HUES64 (cell line): ENCODE results near the gene PUS10.
A peak's percentile ranks its signal among the peaks of the same experiment; 100 is the strongest.
"Not testable (repeated sequence)": the region's sequence is repeated elsewhere in the genome, so short reads cannot be mapped to it uniquely, and the experiment has no call there.

Experiments used
- H3K27ac ChIP-seq: 2 replicates; pipeline ENCODE4 v1.7.0; 2013; ENCODE audit warnings: low read depth, low read length, inconsistent platforms
- H3K27me3 ChIP-seq: 2 replicates; pipeline ENCODE4 v1.6.1; 2013; ENCODE audit warnings: mild to moderate bottlenecking, low read length; ENCODE audit not compliant: insufficient read depth
- H3K36me3 ChIP-seq: 2 replicates; pipeline ENCODE4 v1.6.1; 2013; ENCODE audit warnings: mild to moderate bottlenecking, low read length; ENCODE audit not compliant: insufficient read depth
- H3K4me1 ChIP-seq: 2 replicates; pipeline ENCODE4 v1.6.1; 2013; ENCODE audit warnings: mild to moderate bottlenecking, low read length, moderate library complexity; ENCODE audit not compliant: insufficient read depth
- H3K4me3 ChIP-seq: 2 replicates; pipeline ENCODE4 v1.5.1; 2013; ENCODE audit warnings: mild to moderate bottlenecking, low read length, moderate library complexity
- H3K9ac ChIP-seq: 2 replicates; pipeline ENCODE4 v1.6.1; 2013; ENCODE audit warnings: mild to moderate bottlenecking, low read depth, low read length
- H3K9me3 ChIP-seq: 2 replicates; pipeline ENCODE4 v1.6.1; 2013; ENCODE audit warnings: low read depth, low read length; ENCODE audit not compliant: insufficient read depth
- WGBS: fragments of 150-250, 120-280 bp; methylation state at CpG from one replicate; pipeline ENCODE4 v1.1.7; 2013; ENCODE audit warnings: missing lambda C conversion rate; 5-methylcytosine and 5-hydroxymethylcytosine counted together

PUS10 gene

GRCh38 chr2:61034592-61034991 is 16.5 kb upstream of the PUS10 start:
- H3K27me3 ChIP-seq, H3K27ac ChIP-seq, H3K9me3 ChIP-seq, H3K4me3 ChIP-seq, H3K9ac ChIP-seq, H3K4me1 ChIP-seq: not testable (repeated sequence)
- 96% methylated on average over 9 of the region's 9 CpGs for WGBS
- H3K36me3 ChIP-seq = peaks cover 43% of the 10 kb centered on the region

GRCh38 chr2:61029533-61029932 is 11.5 kb upstream of the PUS10 start:
- Histone ChIP-seq H3K4me3 (no peak overlapping the region), H3K4me1 (no peaks in the 10 kb centered on the region), H3K36me3 (peaks cover 34% of the 10 kb centered on the region), H3K27ac (no peak overlapping the region), H3K27me3 (no peaks in the 10 kb centered on the region), H3K9ac (no peak overlapping the region), H3K9me3 (no peaks in the 10 kb centered on the region)
- 93% methylated on average over 3 of the region's 3 CpGs for WGBS

GRCh38 chr2:61023670-61024069 is 5.6 kb upstream of the PUS10 start:
- H3K36me3 ChIP-seq = peaks cover 12% of the 10 kb centered on the region; the same call in 1 of the 2 replicates
- H3K9ac ChIP-seq = no peak overlapping the region
- H3K27ac ChIP-seq = no peak overlapping the region
- WGBS = 87% methylated on average over 4 of the region's 4 CpGs
- H3K27me3 ChIP-seq = no peaks in the 10 kb centered on the region
- H3K4me3 ChIP-seq = no peak overlapping the region
- H3K9me3 ChIP-seq = no peaks in the 10 kb centered on the region
- peaks cover 12% of the 10 kb centered on the region; the same call in 1 of the 2 replicates for H3K4me1 ChIP-seq

GRCh38 chr2:61021228-61021660 is 3.2 kb upstream of the PUS10 start:
- Histone ChIP-seq H3K4me1 (peaks cover 15% of the 10 kb centered on the region; the same call in 1 of the 2 replicates), H3K9ac (no peak overlapping the region), H3K9me3 (no peaks in the 10 kb centered on the region), H3K4me3 (no peak overlapping the region), H3K36me3 (peaks cover 12% of the 10 kb centered on the region; the same call in 1 of the 2 replicates), H3K27me3 (no peaks in the 10 kb centered on the region), H3K27ac (no peak overlapping the region)
- 93% methylated on average over 6 of the region's 6 CpGs for WGBS

- no peaks in the 10 kb centered on the region for H3K9me3 ChIP-seq
- peak overlapping the region; percentile 96 for H3K9ac ChIP-seq
- H3K27me3 ChIP-seq = no peaks in the 10 kb centered on the region
- 40% methylated on average over 2 of the region's 6 CpGs for WGBS
- H3K27ac ChIP-seq = no peak overlapping the region
- H3K36me3 ChIP-seq = peaks cover 9% of the 10 kb centered on the region; the same call in 1 of the 2 replicates
- peak overlapping the region; percentile 96 for H3K4me3 ChIP-seq
- H3K4me1 ChIP-seq = peaks cover 15% of the 10 kb centered on the region; the same call in 1 of the 2 replicates
Observed at GRCh38 chr2:61018798-61019197, 743 bp upstream of the PUS10 start.

- 0% methylated on average over 5 of the region's 7 CpGs for WGBS
- Histone ChIP-seq H3K27ac (peak overlapping the region; percentile 98; the same call in 1 of the 2 replicates), H3K27me3 (no peaks in the 10 kb centered on the region), H3K4me3 (peak overlapping the region; percentile 96), H3K9ac (peak overlapping the region; percentile 96), H3K4me1 (peaks cover 15% of the 10 kb centered on the region; the same call in 1 of the 2 replicates), H3K9me3 (no peaks in the 10 kb centered on the region), H3K36me3 (peaks cover 7% of the 10 kb centered on the region; the same call in 1 of the 2 replicates)
Observed at GRCh38 chr2:61018318-61018755, 282 bp upstream of the PUS10 start.

GRCh38 chr2:61017003-61017555 is 976 bp downstream of the PUS10 start:
- Histone ChIP-seq H3K36me3 (peaks cover under 1% of the 10 kb centered on the region; the same call in 1 of the 2 replicates), H3K27ac (peak overlapping the region; percentile 98), H3K4me3 (peak overlapping the region; percentile 96), H3K27me3 (no peaks in the 10 kb centered on the region), H3K9me3 (no peaks in the 10 kb centered on the region), H3K4me1 (peaks cover 15% of the 10 kb centered on the region; the same call in 1 of the 2 replicates), H3K9ac (peak overlapping the region; percentile 96)
- under 1% methylated on average over 27 of the region's 27 CpGs for WGBS

GRCh38 chr2:61016392-61017002 is 1.6 kb downstream of the PUS10 start:
- WGBS = 5% methylated on average over 14 of the region's 16 CpGs
- H3K36me3 ChIP-seq = no peaks in the 10 kb centered on the region
- H3K27ac ChIP-seq = peak overlapping the region; percentile 98
- H3K9me3 ChIP-seq = no peaks in the 10 kb centered on the region
- peak overlapping the region; percentile 96 for H3K9ac ChIP-seq
- H3K27me3 ChIP-seq = no peaks in the 10 kb centered on the region
- peak overlapping the region; percentile 96 for H3K4me3 ChIP-seq
- peaks cover 15% of the 10 kb centered on the region; the same call in 1 of the 2 replicates for H3K4me1 ChIP-seq

GRCh38 chr2:61015976-61016375 is 2.1 kb downstream of the PUS10 start:
- no CpG with 5 or more reads among the region's 2 CpGs for WGBS
- Histone ChIP-seq H3K27ac (no peak overlapping the region), H3K9me3 (no peaks in the 10 kb centered on the region), H3K36me3 (no peaks in the 10 kb centered on the region), H3K9ac (peak overlapping the region; percentile 96; the same call in 1 of the 2 replicates), H3K4me3 (peak overlapping the region; percentile 96), H3K27me3 (no peaks in the 10 kb centered on the region), H3K4me1 (peaks cover 12% of the 10 kb centered on the region; the same call in 1 of the 2 replicates)

GRCh38 chr2:61014763-61015162 is 3.3 kb downstream of the PUS10 start:
- Histone ChIP-seq H3K4me1 (peaks cover 12% of the 10 kb centered on the region; the same call in 1 of the 2 replicates), H3K4me3 (no peak overlapping the region), H3K27ac (no peak overlapping the region), H3K36me3 (no peaks in the 10 kb centered on the region), H3K9me3 (no peaks in the 10 kb centered on the region), H3K9ac (no peak overlapping the region), H3K27me3 (no peaks in the 10 kb centered on the region)
- WGBS = 89% methylated on average over 3 of the region's 3 CpGs

GRCh38 chr2:61013382-61013781 is 4.7 kb downstream of the PUS10 start:
- Histone ChIP-seq H3K4me1 (no peaks in the 10 kb centered on the region), H3K36me3 (no peaks in the 10 kb centered on the region), H3K9ac (no peak overlapping the region), H3K27ac (no peak overlapping the region), H3K4me3 (no peak overlapping the region), H3K9me3 (no peaks in the 10 kb centered on the region), H3K27me3 (no peaks in the 10 kb centered on the region)
- WGBS = 88% methylated on average over 3 of the region's 3 CpGs
